NOMO-1 treated with dmso at 0.1 percent for 144 hours (cell line): ENCODE results near the gene INSL3.

ENCODE experiments used
- DNase-seq: peaks from one replicate; lab custom pipeline; 2025; ENCODE audit not compliant: unreplicated experiment; lab: John Stamatoyannopoulos, UW

The INSL3 gene

GRCh38 chr19:17821190-17821589 lies at the start of gene INSL3:
TSS of gene INSL3 (minus strand) at chr19:17821519. CDS start at chr19:17821506, 13 bp downstream.
- no peak for DNase-seq

- DNase-seq, result no peak
These were observed 47.8 kb upstream of the INSL3 start for GRCh38 chr19:17869114-17869608.

- DNase-seq, result no peak
These were observed 47.4 kb upstream of the INSL3 start for GRCh38 chr19:17868669-17869068.

GRCh38 chr19:17866964-17867486 lies 45.7 kb upstream of the INSL3 start:
- no peak for DNase-seq

GRCh38 chr19:17866312-17866963 lies 45.1 kb upstream of the INSL3 start:
- DNase-seq, result no peak

GRCh38 chr19:17865364-17866311 lies 44.3 kb upstream of the INSL3 start:
- DNase-seq, result no peak

GRCh38 chr19:17863520-17864182 lies 42.3 kb upstream of the INSL3 start:
- no peak for DNase-seq

- no peak for DNase-seq
These were observed 41.6 kb upstream of the INSL3 start for GRCh38 chr19:17862711-17863519.

GRCh38 chr19:17861542-17862402 lies 40.5 kb upstream of the INSL3 start:
- no peak for DNase-seq

GRCh38 chr19:17860993-17861360 lies 39.7 kb upstream of the INSL3 start:
- DNase-seq, result no peak

- DNase-seq, result no peak
These were observed 39.1 kb upstream of the INSL3 start for GRCh38 chr19:17860331-17860992.

- DNase-seq, result peak; percentile 99
These were observed 38.4 kb upstream of the INSL3 start, which contains the start of gene RPL18A for GRCh38 chr19:17859533-17860330. TSS of gene RPL18A (plus strand) at chr19:17859910. CDS start at chr19:17859957, 47 bp downstream.

GRCh38 chr19:17855280-17856152 lies 34.2 kb upstream of the INSL3 start:
- peak; percentile 25 for DNase-seq

- no peak for DNase-seq
These were observed 32.7 kb upstream of the INSL3 start for GRCh38 chr19:17854061-17854460.

- DNase-seq, result no peak
These were observed 27.4 kb upstream of the INSL3 start for GRCh38 chr19:17848595-17849292.

- DNase-seq, result peak; percentile 25
These were observed 26.4 kb upstream of the INSL3 start, which contains the start of gene JAK3 for GRCh38 chr19:17847538-17848366. TSS of gene JAK3 (minus strand) at chr19:17847982. CDS start at chr19:17844417, 3,565 bp downstream.
